Endothelial cell of umbilical vein (primary cell): Measurements from ENCODE around the gene PSENEN. TPM values are rescaled to one million over a fixed set of nuclear protein-coding genes. Genes with fewer than 3 reads are reported as not detected.

Experiments
- BruUV-seq: library from RNA; stranded (reverse); fragments of 400-500 nt; replicated peaks from 2 replicates; lab custom pipeline; 2021; lab: Mats Ljungman, UMichigan
- CTCF ChIA-PET: fragments of 300-600, 350-600 bp; sonication (Branson Sonifier 250); formaldehyde crosslinking; loops from one replicate; lab custom pipeline; 2021; ENCODE audit warnings: antibody characterized with exemption, inconsistent platforms; lab: Charles Lee
- POLR2A ChIA-PET: fragments of 300-600, 350-600 bp; sonication (Branson Sonifier 250); formaldehyde crosslinking; loops from one replicate; lab custom pipeline; 2021; ENCODE audit warnings: antibody characterized with exemption, inconsistent platforms; lab: Charles Lee
- DNase-seq: peaks from one replicate; pipeline ENCODE4 v3.0.0-alpha.2; 2011; ENCODE audit warnings: low read depth, low spot score
- FAIRE-seq: peaks from 2 replicates; lab custom pipeline; 2011; peaks lifted over from hg19 to GRCh38; lab: Jason Lieb, UNC
- H2AFZ ChIP-seq: 2 replicates; pipeline ENCODE4 v1.6.0; 2012; ENCODE audit warnings: low read depth, low read length, control low read depth, inconsistent platforms
- H3K27ac ChIP-seq: 2 replicates; pipeline ENCODE4 v1.5.1; 2011; ENCODE audit warnings: low read depth, mild to moderate bottlenecking, control low read depth, low read length, moderate library complexity; ENCODE audit not compliant: insufficient read depth
- H3K27me3 ChIP-seq, 2 experiments: 2 replicates each; pipeline versions ENCODE4 v1.6.0 to v1.6.1; 2011; ENCODE audit warnings: low read length in 2 of 2, mixed read lengths in 1 of 2; ENCODE audit not compliant: control insufficient read depth in 2 of 2, insufficient read depth in 2 of 2
- H3K36me3 ChIP-seq, 2 experiments: 2 replicates in 1 of 2; 3 replicates in 1 of 2; pipeline ENCODE4 v1.5.1; 2011; ENCODE audit warnings: low read length in 2 of 2, mild to moderate bottlenecking in 1 of 2, moderate library complexity in 1 of 2; ENCODE audit not compliant: control insufficient read depth in 2 of 2, insufficient read depth in 2 of 2; ENCODE audit errors: extremely low read depth in 1 of 2
- H3K4me1 ChIP-seq: 3 replicates; pipeline ENCODE4 v1.5.1; 2011; ENCODE audit warnings: mild to moderate bottlenecking, low read length; ENCODE audit not compliant: control insufficient read depth, insufficient read depth; ENCODE audit errors: extremely low read depth
- H3K4me2 ChIP-seq: 2 replicates; pipeline ENCODE4 v1.6.1; 2011; ENCODE audit warnings: low read length, control low read depth, mixed read lengths; ENCODE audit not compliant: insufficient read depth
- H3K4me3 ChIP-seq, 3 experiments: fragments of 200-600 bp in 1 of 3; sonication (generic), shearing (Covaris generic) in 1 of 3; replicated peaks in 1 of 3; 2 replicates each; pipeline ENCODE4 v1.5.1; 2011 to 2016; ENCODE audit warnings: control low read depth in 3 of 3, low read length in 3 of 3, mild to moderate bottlenecking in 2 of 3, inconsistent platforms in 1 of 3, low read depth in 1 of 3, moderate library complexity in 1 of 3; ENCODE audit not compliant: insufficient read depth in 1 of 3
- H3K79me2 ChIP-seq: 2 replicates; pipeline ENCODE4 v1.6.0; 2012; ENCODE audit warnings: low read length, inconsistent platforms; ENCODE audit not compliant: control insufficient read depth, insufficient read depth
- H3K9ac ChIP-seq: replicated peaks from 2 replicates; pipeline ENCODE3; 2011; ENCODE audit warnings: low read length, control low read depth; ENCODE audit not compliant: insufficient read depth; ENCODE audit errors: extremely low read depth
- H3K9me1 ChIP-seq: replicated peaks from 3 replicates; pipeline ENCODE4 v1.6.0; 2011; ENCODE audit warnings: mild to moderate bottlenecking, low read length; ENCODE audit not compliant: control insufficient read depth, insufficient read depth; ENCODE audit errors: extremely low read depth
- H3K9me3 ChIP-seq: replicated peaks from 2 replicates; pipeline ENCODE4 v1.5.1; 2012; ENCODE audit warnings: low read length, inconsistent platforms; ENCODE audit not compliant: control insufficient read depth, insufficient read depth
- H4K20me1 ChIP-seq: replicated peaks from 2 replicates; pipeline ENCODE3; 2011; ENCODE audit warnings: mild to moderate bottlenecking, low read length; ENCODE audit not compliant: control insufficient read depth, insufficient read depth; ENCODE audit errors: extremely low read depth
- FOS ChIP-seq: IDR thresholded peaks from 2 replicates; pipeline ENCODE4 v1.6.1; 2011; ENCODE audit warnings: mild to moderate bottlenecking, low read length, moderate library complexity, borderline replicate concordance; ENCODE audit not compliant: insufficient read depth
- dilution Hi-C: fragments of 300-500 bp; cut with MboI; formaldehyde crosslinking; loops from one replicate; pipeline ENCODE4 v1.15.0; 2019; ENCODE audit warnings: low sequenced_read_pairs; ENCODE audit not compliant: extremely low pct_ligation_motif_present
- intact Hi-C: fragments of 100-400 bp; cut with micrococcal nuclease; formaldehyde crosslinking; loops from one replicate; pipeline ENCODE4 v1.10.0; 2022
- polyA plus RNA-seq, 4 experiments: library from polyadenylated mRNA; depleted of rRNA in 3 of 4; stranded (reverse) in 3 of 4; unstranded in 1 of 4; fragments of >200 nt; gene quantifications; 2 replicates each; pipeline versions ENCODE4 v1.2.1 to v1.2.3, GENCODE V29; 2011 to 2012; ENCODE audit warnings: missing spikeins in 1 of 4
- total RNA-seq: library from RNA; stranded (reverse); gene quantifications from 2 replicates; pipeline ENCODE4 v1.2.3, GENCODE V29; 2021
- TF ChIP-seq, protein P1 (sequence below), 2 donors: IDR thresholded peaks; 1 replicate in 1 of 2; 2 replicates in 1 of 2; pipeline ENCODE4 v1.5.1; 2011; ENCODE audit warnings: low read length in 2 of 2, mild to moderate bottlenecking in 2 of 2, moderate library complexity in 2 of 2, control low read depth in 1 of 2, inconsistent platforms in 1 of 2, low read depth in 1 of 2; ENCODE audit not compliant: insufficient read depth in 1 of 2; ENCODE audit errors: extremely low read depth in 1 of 2

Gene PSENEN
- total and polyA plus RNA-seq, 2 donors (not counting 3 experiments of a cell fraction or from before 2014, with no cell fraction given), result 60.0 to 70.1 TPM

DNA sequence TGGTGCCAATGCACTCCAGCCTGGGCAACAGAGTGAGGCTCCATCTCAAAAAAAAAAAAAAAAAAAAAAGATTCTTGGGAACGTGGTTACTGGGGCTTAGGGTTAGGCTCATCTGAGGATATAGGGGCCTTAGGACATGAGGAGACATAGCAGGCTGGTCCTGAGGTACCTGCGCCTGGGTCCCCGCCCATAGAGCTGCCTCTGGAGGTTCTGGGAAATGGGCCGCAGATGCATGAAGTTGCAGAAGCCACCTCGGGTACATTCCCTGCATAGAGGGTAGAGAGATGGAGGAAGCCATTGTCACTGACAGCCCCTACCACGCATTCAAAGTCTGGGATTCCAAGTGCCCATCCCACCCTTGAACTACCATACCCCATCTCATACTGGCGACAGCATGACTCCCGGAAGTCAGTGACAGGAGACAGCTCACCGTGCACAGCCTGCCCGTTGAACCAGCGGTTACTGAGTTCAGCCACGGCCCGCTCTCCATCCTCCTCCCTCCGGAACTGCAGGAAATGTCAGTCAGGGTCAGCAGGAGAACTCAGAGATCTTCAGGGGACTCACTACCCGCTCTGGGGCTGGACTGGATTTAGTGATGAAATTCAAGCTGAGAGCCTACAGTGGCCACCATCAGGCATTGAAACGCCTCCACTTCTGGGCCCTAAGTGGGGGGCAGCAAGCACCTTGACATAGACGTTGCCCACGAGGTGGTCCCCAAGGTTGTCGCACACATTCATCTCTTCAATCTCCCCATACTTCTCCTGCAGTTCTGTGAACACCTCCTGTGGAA is 1.6 kb upstream of the PSENEN start:
- CTCF ChIA-PET, result interaction anchor here (0.7 to 1.9 kb wide), 6 partner anchors 12 to 189 kb away, joined by 3 to 7 read pairs (median 4); partner anchors contain the start of gene KMT2B
- H3K27ac ChIP-seq, result no peak overlapping the region
- intact Hi-C loops (loop anchor here (2.0 kb wide), 1 partner anchor 15 kb away; the partner anchor contains the start of gene PROSER3), dilution Hi-C loops (no loop called here)
- H3K4me2 ChIP-seq, result no peak overlapping the region
- H3K79me2 ChIP-seq, result peaks cover 12% of the 10 kb centered on the region
- no TSS peak for BruUV-seq
- no peaks in the 10 kb centered on the region for H4K20me1 ChIP-seq
- H3K4me3 ChIP-seq, result no peak overlapping the region
- no peaks in the 10 kb centered on the region for H3K9me3 ChIP-seq
- FAIRE-seq (no peak), DNase-seq (no peak)
- no peak overlapping the region for H2AFZ ChIP-seq
- no peaks in the 10 kb centered on the region for H3K36me3 ChIP-seq
- H3K4me1 ChIP-seq, result peaks cover 24% of the 10 kb centered on the region
- no peaks in the 10 kb centered on the region for H3K27me3 ChIP-seq
- POLR2A ChIA-PET, result interaction anchor here (0.6 kb wide), 1 partner anchor 106 kb away, joined by 4 read pairs; no protein-coding TSS in a partner anchor
- no peak overlapping the region for H3K9ac ChIP-seq
- H3K9me1 ChIP-seq, result no peaks in the 10 kb centered on the region
- TF ChIP-seq, protein P1, sequence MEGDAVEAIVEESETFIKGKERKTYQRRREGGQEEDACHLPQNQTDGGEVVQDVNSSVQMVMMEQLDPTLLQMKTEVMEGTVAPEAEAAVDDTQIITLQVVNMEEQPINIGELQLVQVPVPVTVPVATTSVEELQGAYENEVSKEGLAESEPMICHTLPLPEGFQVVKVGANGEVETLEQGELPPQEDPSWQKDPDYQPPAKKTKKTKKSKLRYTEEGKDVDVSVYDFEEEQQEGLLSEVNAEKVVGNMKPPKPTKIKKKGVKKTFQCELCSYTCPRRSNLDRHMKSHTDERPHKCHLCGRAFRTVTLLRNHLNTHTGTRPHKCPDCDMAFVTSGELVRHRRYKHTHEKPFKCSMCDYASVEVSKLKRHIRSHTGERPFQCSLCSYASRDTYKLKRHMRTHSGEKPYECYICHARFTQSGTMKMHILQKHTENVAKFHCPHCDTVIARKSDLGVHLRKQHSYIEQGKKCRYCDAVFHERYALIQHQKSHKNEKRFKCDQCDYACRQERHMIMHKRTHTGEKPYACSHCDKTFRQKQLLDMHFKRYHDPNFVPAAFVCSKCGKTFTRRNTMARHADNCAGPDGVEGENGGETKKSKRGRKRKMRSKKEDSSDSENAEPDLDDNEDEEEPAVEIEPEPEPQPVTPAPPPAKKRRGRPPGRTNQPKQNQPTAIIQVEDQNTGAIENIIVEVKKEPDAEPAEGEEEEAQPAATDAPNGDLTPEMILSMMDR (IDR thresholded peaks at IDR 0.05; ENCODE audit: extremely low read depth in 1 of 2, insufficient read depth in 1 of 2, low read depth in 1 of 2, low read length in 2 of 2), result no peak
- TF ChIP-seq FOS, result no peak
